CMK (cell line): ENCODE results near the gene MEX3C.

Experiments
- DNase-seq: peaks from one replicate; pipeline ENCODE4 v3.0.0-alpha.2; 2010; ENCODE audit warnings: low read depth

MEX3C gene

DNA sequence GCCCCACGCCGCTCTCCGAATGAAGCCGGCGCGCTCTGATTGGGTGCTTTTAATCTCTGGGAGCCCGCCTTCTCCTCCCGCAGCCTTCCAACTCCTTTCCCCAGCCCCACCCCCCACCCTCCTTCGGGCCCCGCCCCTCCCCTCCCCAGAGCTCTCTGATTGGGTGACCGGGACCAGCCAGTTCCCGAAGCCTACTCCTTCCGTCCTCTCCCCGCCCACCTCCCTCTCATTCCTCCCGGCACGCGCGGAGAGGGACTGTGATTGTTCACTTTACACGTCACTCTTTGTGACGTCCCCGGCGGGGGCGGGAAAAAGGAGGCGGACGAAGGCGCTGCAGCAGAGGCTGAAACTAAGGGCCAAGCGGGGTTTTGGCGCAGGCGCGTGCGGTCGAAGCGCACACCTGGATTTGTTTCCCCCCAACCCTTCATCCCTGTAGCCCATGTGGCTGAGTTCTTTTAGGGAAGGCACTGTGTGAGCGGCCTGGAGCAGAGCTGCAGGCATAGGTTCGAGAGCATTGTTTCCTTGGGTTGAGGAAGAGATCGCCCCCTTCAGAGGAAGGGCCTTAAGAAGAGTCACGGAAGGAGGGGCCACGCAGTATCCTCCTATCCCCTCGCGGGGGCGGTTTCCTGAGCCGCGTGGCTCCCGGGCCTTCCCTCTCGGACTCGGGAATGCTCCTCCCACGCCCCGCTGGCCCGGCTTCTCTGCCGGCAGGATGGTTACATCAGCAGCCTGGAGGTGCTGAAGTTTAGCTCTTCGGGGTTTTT, at the start of gene MEX3C:
Gene MEX3C (minus strand): TSS at position 21 of the 764 bp plus-strand sequence. CDS start 361 bp downstream, outside the sequence.
- DNase-seq, result peak; percentile 91

DNA sequence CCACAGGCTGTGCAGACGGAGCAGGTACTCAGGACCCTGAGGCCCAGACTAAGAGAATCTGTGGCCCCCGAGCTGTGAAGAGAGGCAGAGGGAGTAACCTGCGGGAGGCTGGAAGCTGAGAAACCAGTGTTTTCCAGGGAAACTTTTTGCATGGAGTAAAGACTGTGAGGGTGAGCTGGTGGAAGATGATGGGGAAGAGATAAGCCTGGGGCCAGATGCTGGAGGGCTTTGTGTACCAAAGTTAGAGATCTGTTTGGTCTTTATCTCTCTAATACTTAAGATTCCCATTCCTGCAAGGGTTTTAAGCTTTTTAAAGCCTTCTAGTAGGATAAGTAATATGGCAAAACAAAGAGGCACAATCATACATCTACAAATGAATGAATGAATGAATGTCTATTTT, 43.7 kb upstream of the MEX3C start:
- DNase-seq, result no peak

DNA sequence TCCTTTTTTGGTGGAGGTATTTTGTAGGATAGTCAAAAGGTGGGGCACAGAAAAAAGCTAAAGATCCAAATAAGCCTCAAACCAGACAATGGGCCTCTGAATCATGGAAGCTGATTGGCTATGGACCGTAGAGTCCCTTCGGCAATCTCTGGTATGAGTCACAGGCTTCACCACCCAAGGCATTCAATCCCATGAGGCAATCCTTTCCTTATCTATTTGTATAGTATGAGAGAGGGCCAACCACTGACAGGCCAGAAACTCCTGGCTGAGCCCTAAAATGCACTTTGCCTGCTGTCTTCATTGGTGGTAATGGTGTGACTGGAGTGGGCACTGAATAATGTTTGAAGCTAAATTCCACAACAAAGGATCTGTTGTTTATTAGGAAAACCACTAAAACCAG, 38.7 kb upstream of the MEX3C start:
- no peak for DNase-seq

DNA sequence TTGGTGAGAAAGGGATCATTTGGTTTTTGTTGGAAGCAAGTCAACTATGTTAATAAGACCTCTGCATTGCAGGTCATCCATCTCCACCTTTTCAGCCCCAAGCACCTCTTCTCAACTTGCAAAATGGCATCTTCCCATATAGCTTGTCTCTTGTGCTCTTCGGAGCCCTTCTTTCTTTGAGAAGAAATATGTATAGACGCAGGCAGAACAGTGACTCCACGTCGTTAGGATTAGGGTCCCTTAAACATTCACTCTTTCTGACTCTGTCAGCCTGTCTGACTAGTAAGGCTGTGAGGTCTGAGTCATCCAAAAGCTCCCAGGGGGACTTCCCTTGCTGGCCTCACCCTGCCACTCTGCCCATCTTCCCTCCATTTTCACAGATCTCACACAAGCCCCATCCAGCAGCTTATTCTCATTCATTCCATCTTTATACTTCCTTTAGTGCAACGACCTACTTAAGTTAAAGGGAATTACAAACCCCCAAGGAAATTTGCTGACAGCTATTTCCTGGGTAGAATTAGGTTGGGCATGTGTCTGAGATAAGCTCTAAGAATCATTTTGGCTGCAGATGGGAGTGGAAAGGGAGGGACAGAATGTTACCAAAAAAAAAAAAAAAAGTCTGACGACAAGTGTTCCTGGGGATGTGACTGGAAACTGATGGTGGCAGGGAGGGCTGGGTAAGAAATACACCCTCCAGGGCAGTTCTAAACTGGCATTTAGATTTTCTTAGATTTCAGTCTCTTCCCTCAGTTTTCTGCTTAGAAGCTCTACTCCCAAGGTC, 37.7 kb upstream of the MEX3C start:
- DNase-seq, result no peak

DNA sequence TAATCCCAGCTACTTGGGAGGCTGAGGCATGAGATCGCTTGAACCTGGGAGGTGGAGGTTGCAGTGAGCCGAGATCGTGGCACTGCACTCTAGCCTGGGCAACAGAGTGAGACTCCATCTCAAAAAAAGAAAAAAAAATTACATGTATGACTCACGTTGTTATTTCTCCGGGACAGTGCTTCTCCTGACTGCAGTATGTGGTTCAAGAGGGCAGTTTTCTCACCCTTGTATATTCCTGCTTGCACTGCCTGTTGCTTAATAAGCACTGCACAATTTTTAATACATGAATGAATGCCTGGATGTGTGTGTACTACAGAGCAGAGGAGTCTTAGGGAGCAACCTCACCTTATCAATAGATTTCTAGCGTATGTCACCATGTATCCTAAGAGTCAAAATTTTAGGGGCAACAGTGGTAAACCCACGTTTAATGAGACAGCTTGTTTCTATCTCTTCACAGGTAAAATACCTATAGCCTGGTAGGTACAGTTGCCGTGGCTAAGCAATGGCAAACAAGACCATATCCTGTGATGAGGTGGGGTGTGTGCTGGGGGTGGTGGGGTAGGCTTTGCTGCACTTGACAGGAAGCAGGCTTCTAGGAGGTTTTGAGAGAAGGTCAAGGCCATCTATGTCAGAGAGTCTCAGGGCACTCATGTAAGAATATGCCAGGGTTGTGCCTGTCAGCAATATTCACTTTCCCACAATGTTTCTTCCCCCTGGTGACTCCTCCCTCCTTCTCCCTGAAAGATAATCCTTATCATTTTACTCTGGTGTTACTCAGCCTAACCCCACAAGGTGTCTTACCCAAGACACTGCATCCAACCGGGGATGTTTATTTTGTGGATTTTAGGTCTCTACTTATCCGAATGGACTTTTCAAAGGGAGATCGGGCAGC, 36.9 kb upstream of the MEX3C start:
- no peak for DNase-seq

DNA sequence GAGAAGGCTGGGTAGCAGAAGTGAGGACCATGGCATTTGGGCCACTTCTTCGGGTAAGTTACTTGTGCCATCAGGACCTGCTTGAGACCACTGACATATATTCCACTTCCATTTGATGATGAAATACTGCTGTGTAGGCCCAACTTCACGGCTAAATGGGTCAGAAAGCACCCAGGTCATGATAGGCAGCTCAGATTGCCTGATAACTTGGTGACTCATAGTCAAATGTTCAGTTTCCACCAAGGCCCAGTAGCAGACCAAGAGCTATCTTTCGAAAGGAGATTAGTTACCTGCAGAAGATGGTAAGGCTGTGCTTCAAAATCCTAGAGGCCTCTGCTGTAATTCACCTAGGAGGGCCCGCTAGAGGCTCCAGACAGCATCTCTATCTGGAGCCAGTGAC, 31.8 kb upstream of the MEX3C start:
- no peak for DNase-seq

GRCh38 chr18:51227660-51228059, 30.2 kb upstream of the MEX3C start:
- no peak for DNase-seq

DNA sequence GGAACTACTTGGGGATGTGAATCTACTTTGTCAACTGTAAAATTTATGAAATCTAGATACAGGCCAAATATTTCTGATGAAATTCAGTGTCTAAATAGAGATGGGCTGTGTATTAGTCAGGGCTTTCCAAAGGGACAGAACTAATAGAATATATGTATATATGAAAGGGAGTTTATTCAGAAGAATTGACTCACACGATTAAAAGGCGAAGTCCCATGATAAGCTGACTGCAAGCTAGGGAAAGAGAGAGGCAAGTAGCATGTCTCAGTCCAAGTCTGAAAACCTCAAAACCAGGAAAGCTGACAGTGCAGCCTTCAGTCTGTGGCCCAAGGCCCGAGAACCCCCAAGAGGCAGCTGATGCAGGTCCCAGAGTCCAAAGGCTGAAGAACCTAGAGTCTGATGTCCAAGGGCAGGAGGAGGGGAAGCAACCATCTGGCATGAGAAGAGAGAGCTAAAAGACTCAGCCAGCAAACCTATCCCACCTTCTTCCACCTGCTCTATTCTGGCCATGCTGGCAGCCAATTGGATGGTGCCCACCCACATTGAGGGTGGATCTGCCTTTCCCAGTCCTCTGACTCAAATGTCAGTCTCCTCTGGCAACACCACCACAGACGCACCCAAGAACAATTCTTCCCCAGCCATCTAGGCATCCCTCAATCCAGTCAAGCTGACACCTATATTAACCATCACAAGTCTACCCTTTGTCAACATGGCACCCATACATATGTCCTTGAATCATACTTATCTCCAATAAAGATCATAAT, 29.3 kb upstream of the MEX3C start:
- DNase-seq, result no peak

DNA sequence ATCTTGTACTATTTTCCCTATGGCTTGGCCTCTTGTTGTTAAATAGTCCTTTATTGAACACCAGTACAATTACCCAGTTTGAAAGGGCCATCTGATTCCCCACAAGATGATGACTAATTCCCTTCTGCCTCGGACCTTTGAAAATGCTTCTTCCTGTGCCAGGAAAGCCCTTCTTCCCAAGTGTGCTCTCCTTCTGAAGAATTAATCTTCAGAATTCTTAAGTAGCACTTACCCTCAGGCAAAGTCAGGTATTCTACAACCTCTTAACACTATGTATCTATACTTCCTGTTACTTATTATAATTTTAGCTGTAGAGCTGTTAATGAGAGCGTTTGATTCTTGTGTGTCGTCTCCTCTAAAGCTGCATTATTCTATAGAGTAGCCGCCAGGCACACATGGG, 28.6 kb upstream of the MEX3C start:
- DNase-seq, result no peak

DNA sequence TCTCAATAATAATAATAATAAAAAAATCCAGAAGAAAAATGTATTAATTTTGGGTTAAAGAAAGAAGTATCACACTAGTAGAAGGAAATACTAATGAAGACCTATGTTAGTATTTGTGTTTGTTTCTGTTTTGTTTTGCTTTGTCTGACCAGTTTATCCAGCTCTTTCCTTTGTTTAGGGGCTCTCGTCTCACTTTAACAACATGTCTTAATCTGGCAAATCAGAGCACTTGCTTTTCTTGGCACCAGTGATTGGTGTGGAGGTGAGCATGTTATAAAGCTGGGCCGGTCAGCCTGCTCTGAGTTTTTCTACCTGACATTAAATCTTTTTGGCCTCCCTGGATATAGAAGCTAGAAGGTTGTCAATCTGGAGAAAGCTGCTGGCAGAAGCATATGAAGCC, 15.1 kb upstream of the MEX3C start:
- DNase-seq, result no peak

DNA sequence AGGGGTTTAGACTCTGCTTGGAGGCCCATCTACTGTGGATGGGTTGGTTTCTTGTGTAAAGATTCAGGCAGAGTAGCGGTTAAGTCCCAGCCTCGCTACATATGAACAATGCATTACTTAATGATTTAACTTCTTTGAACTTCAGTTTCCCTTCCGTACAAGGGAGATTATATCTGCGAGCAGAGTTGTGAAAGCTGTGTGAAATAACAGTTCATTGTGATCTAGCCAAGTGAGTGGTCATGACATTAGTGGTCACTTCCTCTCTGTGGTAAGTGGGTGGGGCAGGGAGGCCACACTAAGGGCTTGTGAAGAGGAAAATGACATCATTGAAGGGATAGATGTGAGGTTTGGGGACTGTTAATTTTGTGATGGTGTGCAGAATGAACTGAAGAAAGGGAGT, 14.1 kb upstream of the MEX3C start:
- DNase-seq, result no peak

DNA sequence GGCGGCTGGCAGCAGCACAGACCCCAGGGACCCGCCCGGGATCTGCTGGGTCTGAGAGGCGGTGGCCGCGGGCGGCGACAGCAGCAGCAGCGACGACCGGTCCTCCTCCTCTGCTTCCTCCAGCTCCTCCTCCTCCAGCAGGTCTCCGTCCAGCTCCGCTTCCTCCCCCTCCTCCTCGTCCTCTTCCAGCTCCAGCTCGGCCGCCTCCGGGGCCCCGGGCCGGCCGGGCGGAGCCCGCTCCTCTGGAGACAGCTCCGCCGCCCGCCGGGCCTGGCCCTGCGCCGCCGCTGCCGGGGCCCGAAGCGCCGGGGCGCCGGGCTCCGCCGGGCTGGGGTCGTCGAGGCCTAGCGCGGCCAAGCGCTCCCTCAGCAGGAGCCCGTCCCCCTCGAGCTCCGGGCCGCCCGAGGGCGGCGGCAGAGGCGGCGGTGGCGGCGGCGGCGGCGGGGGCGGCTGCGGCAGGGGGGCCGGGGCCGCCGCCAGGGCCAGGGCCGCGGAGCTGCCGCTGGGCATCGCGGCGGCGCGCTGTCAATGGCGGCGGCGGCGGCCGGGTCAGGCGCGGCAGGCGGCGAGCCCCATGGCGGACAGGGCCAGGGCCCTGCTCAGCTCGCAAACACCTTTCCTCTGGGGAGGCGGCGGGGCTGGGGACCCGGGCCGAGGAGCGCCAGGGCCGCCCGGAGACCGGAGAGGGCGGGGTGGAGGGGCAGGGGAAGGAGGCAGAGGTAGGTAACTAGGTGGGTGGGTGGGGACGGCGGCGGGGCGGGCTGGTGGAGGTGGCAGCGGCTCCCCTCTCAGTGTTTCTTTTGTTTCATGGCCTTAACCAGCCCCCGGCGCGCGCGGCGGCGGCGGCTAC, 445 bp downstream of the MEX3C start:
- no peak for DNase-seq

DNA sequence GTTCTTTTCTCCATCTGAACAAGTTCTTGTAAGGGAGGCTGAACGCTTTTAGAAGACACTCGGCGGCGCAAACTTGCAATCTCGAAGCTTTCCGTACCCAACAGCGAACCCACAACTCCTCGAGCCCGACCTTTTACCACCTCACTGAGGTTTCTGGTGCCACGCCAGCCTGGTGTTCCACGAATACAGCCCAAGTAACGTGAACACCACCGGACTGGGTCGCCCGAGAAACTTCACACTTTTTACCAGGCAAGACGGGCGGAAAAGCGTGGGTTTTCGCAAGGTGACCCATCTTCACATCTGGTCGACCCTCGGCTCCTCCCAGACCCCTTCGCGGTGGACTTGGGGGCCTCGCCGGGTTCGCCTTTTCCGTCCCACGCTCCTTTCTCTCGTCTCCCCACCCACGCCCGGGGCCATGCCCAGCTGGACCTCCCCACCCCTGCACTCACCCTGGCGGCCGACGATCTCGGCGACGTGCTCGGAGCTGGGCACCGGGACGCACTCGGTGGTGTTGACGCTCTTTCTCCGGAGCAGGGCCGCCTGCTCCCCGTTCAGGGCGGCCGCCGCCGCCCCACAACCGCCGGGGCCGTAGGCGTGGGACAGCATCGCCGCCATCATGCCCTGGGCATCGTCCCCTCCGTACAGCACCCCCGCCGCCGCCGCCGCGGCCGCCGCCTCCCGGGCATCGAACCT, 1.2 kb downstream of the MEX3C start:
- no peak for DNase-seq

- no peak for DNase-seq
Observed at GRCh38 chr18:51195451-51196117, 1.9 kb downstream of the MEX3C start.

- no peak for DNase-seq
Observed at GRCh38 chr18:51195086-51195450, 2.4 kb downstream of the MEX3C start.

GRCh38 chr18:51194604-51195003, 2.9 kb downstream of the MEX3C start:
- no peak for DNase-seq

DNA sequence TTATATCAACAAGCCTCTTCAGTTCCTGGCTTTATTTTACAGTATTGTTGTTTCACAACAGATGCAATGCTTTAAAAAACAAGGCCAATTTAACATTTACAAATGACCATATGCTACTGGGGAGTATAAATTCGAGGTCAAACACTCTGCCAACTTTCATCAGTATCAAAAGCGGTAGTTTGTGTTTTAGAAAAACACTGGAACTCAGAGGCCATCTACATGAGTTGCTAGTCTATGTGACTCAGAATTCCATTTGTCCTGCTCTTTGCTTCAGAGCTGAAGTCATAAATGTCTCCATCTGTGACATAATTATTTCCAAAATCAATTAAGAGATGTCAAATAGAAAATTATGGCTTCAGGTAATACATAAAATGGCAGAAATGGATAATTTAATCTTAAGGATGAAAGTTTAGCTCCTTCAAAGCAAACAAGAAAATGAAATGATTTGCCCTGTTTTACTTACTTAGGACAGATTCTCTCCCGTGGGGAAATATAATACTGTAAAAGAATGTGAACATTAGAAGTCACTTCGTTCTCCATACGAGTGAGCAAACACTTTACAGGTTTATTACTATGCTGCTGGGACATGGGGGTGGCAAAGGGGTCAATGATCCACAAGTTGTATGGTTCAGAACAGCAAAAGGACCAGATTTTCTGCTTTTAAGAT, 3.7 kb downstream of the MEX3C start:
- no peak for DNase-seq

DNA sequence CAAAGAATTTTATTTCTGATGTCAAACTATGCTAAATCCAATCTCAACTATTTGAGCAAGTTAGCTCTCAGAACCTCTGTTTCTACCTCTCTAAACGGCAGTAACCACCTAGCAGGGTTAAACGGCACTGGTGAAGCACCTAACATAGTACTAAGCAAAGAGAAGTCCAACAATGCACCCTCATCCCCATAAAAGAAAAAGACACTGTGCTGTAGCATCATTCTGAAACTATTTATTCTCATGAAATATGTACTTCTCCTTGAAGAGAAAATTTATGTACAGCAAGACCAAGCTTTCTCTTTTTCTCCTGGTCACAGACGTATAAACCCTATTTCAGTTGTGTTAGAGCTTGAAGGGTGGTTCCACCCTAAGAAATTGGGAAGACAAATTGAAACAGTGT, 4.8 kb downstream of the MEX3C start:
- no peak for DNase-seq

GRCh38 chr18:51192026-51192425, 5.5 kb downstream of the MEX3C start:
- no peak for DNase-seq
